HG02973 (cell line): ENCODE measurements around the gene PSMA8.
"Not testable (repeated sequence)": the region's sequence is repeated elsewhere in the genome, so short reads cannot be mapped to it uniquely, and the experiment has no call there.

Experiments used
- ATAC-seq: cut with Tn5 transposase; IDR thresholded peaks from one replicate; pipeline ENCODE4 v1.9.1; 2021; ENCODE audit warnings: moderate library complexity; ENCODE audit not compliant: unreplicated experiment

PSMA8 gene

DNA sequence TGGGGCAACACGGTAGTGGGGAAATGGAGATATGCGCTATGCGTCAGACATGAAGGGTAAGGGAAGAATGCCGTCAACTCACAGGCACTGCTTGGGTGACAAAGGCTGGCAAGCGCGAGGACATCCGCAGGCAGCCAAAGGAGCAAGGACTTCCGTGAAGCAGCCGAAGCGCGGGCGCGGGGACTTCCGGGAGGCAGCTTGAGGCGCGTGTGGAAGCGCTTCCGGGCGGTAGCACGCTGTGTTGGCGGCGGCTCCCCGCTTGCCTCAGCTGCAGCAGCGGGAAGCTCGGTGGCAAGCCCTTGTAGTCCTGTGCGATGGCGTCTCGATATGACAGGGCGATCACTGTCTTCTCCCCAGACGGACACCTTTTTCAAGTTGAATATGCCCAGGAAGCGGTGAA is at the start of gene PSMA8:
TSS of gene PSMA8 (plus strand) at position 218 of the 400 bp plus-strand sequence. CDS start at position 315, 97 bp downstream.
- no peak for ATAC-seq

- ATAC-seq: no peak
These were observed 48.6 kb upstream of the PSMA8 start for GRCh38 chr18:26085056-26085455.

- no peak for ATAC-seq
These were observed 46.7 kb upstream of the PSMA8 start for GRCh38 chr18:26086959-26087358.

DNA sequence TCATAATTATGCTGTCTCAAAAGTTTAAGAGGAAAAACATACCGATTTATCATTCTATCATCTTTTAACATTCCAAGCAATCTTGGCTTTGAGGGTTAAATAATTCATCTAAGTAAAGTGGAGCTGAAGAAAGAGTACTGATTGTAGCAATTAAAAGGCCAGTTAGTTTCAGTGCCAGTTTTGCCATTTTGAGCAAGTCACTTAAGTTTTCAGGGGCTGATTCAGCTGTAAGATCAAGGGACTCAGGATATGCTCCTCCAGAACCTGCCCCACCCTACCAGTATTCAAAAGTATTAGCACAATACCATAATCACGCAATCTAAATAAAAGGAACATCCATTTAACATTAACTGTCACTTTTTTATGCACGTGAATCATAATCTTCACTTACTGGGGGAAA is 45.2 kb upstream of the PSMA8 start:
- ATAC-seq: no peak

DNA sequence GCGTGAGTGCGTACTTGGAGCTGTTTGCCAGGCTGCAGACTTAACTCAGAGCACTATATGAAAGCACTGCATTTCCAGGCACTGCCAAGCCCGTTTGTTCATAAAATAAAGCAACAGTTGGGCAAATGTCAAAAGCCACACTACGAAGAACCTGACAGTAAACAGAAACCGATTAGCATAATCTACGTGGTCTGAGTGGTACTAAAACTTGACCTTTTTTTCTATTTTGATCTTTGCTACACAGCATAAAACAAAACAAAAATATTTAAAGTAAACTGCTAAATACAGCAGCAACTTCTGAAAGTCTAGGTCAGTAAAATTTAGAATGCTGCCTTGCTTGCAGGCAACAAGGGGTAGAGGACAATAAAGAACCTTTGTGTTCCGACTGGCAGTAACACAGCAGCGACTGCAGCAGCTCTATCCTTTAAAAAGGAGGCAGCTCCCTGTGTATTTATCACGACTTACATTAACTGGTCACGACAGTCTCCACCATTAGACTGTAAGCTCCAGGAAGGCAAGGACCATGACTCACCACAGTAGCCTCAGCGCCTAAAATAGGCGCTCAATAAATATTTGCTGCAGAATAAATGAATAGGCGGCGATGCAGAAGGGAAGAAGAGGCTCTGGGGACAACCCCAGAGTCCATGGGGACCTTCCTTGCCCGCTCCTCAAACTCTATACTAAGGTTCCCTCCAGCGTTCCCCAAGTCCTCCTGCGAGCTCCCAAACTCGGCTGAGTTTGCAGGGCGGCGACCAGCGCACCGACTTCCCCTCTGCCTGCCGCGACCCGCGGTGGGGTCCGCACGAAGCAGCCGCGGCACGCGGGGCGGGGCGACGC is 44.2 kb upstream of the PSMA8 start:
- ATAC-seq: peak; percentile 17

- ATAC-seq: peak; percentile 75
These were observed 43.3 kb upstream of the PSMA8 start, which contains the start of gene SS18 for GRCh38 chr18:26090130-26091046. Gene SS18 (minus strand): TSS chr18:26090613. CDS start chr18:26090569, 44 bp downstream.

DNA sequence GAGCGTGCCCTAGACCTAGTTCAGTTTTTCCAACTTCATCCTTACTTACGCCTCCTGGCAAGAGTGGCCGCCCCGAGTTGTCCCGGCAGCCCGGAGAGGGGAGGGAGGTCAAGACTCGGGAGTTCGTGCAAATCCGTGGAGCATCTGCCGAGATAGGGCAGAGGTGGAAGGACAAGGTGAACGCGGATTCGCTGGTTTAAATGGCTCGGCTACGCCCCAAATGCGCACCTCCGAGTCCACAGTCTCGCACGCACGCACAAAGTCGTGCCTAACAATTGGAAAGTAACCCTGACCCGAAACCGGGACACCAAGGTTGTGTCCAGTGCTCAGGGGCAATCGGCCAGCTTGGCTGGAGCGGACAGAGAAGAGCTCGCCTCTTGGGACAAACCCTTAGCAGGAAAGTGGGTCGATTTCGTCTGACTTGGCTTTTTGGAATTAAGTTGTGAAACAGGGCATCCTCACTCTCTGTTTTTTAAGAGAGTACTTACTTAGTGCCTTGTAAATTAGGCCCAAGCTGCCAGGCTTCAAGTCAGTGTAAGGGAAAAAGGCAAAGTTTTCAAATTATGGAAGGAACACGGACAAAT is 42.5 kb upstream of the PSMA8 start:
- peak; percentile 41 for ATAC-seq

DNA sequence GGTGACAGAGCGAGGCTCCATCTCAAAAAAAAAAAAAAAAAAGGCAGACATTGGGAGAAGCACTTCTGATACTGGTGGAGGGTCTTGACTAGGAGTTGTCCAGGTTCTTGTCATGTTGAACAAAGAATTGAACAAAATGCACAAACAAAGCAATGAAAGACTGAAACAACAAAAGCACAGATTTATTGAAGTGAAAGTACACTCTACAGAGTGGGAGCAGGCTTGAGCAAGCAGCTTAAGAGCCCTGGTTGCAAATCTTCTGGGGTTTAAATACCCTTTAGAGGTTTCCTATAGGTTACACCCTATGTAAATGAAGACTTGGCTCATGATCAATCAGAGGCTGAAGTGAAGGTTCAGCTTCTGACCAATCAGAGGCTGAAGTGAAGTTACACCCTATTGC is 36.8 kb upstream of the PSMA8 start:
- ATAC-seq: no peak

DNA sequence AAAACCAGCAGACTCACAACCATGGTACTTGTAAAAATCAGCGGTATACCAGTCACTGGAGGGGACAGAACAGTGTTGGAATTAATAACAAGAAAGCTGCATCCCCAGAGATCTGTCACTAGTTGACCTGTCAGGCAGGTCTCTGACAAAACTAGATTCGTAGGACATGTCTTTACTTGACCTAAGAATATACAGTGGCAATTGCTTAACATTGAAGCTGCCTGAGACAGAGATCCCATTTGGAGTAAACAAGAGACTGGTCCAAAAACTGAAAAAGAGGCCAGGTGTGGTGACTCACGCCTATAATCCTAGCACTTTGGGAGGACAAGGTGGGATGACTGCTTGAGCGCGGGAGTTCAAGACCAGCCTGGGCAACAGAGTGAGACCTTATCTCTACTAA is 36.1 kb upstream of the PSMA8 start:
- ATAC-seq: no peak

GRCh38 chr18:26103579-26103978 is 30.1 kb upstream of the PSMA8 start:
- no peak for ATAC-seq

GRCh38 chr18:26104035-26104434 is 29.6 kb upstream of the PSMA8 start:
- no peak for ATAC-seq

GRCh38 chr18:26119246-26119645 is 14.4 kb upstream of the PSMA8 start:
- ATAC-seq: no peak

- ATAC-seq: no peak
These were observed 12.2 kb upstream of the PSMA8 start for GRCh38 chr18:26121476-26121875.

GRCh38 chr18:26121994-26122393 is 11.7 kb upstream of the PSMA8 start:
- not testable (repeated sequence) for ATAC-seq

DNA sequence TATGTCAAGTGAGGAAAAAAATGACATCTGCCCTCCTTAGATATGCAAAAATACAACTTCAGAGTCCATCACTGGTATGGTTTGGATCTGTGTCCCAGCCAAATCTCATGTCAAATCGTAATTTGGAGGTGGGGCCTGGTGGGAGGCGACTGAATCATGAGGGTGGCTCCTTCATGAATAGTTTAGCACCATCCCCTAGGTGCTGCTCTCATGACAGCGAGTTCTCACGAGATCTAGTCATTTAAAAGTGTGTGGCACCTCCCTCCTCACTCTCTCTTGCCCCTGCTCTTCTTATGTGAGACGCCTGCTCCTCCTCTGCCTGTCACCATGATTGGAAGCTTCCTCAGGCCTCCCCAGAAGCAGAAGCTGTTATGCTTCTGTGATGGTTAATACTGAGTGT is 5.9 kb upstream of the PSMA8 start:
- no peak for ATAC-seq

DNA sequence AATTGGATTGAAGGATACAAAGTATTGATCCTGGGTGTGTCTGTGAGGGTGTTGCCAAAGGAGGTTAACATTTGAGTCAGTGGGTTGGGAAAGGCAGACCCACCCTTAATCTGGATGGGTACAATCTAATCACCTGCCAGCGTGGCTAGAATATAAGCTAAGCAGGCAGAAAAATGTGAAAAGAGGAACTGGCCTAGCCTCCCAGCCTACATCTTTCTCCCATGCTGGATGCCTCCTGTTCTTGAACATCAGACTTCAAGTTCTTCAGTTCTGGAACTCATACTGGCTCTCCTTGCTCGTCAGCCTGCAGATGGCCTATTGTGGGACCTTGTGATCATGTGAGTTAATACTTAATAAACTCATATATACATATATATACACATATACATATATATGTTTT is 5.5 kb upstream of the PSMA8 start:
- not testable (repeated sequence) for ATAC-seq

DNA sequence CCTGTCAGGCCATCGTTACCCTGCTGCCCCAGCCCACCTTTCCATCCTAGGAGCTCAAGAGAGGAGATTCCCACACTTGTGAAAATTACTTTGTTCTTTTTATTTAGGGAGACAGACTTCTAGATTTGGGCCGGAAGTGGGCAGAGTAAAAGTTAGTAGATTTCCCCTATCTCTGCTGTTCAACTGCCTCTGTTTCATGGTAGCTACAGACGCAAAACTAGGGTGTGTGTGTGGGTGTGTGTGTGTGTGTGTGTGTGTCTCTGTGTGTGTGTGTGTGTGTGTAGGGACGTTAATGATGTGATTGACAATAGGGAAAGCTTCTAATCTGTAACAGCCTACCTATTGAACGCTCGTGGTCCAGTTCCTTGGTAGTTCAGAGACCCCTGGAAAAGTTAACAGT is 438 bp downstream of the PSMA8 start:
- ATAC-seq: no peak

DNA sequence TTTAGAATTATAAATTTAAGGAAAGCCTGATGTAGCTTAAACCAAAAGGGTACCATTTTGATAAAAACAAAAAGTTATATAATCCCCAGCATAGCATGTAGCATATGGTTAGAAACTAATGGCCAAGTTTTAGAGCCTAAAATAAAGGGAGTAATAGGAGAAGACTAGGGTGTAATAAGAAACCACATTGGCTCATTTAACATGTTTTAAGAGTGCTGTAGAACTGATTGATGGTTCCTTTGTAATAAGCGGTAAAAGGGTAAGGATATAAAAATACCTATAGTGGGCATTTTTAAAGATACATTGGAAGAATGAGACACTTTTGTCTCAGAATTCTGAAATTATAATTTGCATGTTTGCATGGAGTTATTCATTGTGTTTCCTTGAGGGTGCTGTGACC is 1.9 kb downstream of the PSMA8 start:
- ATAC-seq: no peak

DNA sequence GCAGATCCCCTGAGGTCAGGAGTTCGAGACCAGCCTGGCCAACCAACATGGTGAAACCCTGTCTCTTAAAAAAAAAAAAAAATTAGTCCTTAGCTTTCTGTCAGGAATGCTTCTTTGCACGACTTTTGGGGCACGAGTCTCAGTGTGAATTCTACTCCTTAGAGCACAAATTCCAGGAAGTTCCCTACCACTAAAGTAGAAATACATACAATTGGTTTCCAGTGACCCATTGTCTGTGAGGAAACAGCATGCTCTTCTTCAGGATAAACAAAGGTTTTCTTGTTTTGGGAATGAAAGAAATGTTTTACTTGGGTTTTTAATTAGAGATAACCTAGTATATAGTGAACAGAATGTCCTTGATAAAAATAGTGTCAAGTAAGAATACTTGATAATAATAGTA is 23.7 kb downstream of the PSMA8 start:
- no peak for ATAC-seq

GRCh38 chr18:26159353-26159752 is 25.7 kb downstream of the PSMA8 start:
- no peak for ATAC-seq

DNA sequence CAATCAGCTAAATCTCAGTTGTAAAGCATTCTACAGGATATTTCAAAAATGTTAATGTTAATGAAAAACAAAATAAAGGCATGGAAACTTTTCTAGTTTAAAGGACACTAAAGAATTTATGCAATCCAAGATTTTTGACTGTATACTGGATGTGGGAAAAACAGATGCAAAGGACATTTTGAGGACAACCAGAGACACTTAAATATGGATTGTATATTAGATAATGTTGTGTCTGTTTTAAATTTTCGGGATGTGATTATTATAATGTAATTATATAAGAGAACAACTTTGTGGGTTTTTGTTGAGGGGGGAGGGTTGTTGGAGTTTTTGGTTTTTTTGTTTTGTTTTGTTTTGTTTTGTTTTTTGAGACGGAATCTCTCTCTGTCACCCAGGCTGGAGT is 30.9 kb downstream of the PSMA8 start:
- no peak for ATAC-seq
